Activated naive CD4-positive, alpha-beta T cell treated with anti-CD3 and anti-CD28 coated beads, Interleukin-2, amount 50 U/mL, for 24 hours (primary cell): Measurements from ENCODE around the gene INPP5B.

ENCODE experiments used
- H3K27ac Mint-ChIP-seq: one replicate; pipeline ENCODE4 v1.8.0; 2021; ENCODE audit warnings: mild to moderate bottlenecking, mixed read lengths
- H3K27me3 Mint-ChIP-seq: one replicate; pipeline ENCODE4 v1.8.0; 2021; ENCODE audit warnings: mixed read lengths
- H3K36me3 Mint-ChIP-seq: one replicate; pipeline ENCODE4 v1.8.0; 2021; ENCODE audit warnings: mixed read lengths
- H3K4me1 Mint-ChIP-seq: one replicate; pipeline ENCODE4 v1.8.0; 2021; ENCODE audit warnings: mixed read lengths
- H3K4me3 Mint-ChIP-seq: one replicate; pipeline ENCODE4 v1.8.0; 2021; ENCODE audit warnings: mild to moderate bottlenecking, mixed read lengths
- H3K9me3 Mint-ChIP-seq: one replicate; pipeline ENCODE4 v1.8.0; 2021; ENCODE audit warnings: mixed read lengths

The INPP5B gene

DNA sequence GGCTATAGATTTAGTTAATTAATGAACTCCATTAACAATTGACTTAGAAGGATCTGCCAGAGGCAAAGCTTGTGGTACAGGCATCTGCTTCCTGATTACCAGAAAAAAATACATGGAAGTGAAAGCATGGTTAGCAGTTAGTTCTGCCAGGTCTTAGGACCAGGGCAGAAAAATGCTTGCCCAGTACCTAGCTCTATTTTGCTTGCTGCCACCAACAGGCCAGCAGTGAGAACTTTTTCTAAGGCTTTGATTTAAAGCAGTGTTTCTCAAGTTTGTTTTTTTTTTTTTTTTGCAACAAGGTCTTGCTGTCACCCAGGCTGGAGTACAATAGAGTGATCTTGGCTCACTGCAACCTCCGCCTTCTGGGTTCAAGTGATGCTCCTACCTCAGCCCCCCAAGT is 71.0 kb downstream of the INPP5B start:
- Mint-ChIP-seq H3K4me1 (no peaks in the 10 kb centered on the region), H3K36me3 (peaks cover 13% of the 10 kb centered on the region), H3K9me3 (no peaks in the 10 kb centered on the region), H3K4me3 (no peak overlapping the region), H3K27me3 (no peaks in the 10 kb centered on the region), H3K27ac (no peak overlapping the region)

GRCh38 chr1:37872692-37873091 is 74.2 kb downstream of the INPP5B start:
- Mint-ChIP-seq H3K9me3 (no peaks in the 10 kb centered on the region), H3K36me3 (peaks cover 14% of the 10 kb centered on the region), H3K27me3 (no peaks in the 10 kb centered on the region), H3K27ac (peak overlapping the region; percentile 59), H3K4me1 (no peaks in the 10 kb centered on the region), H3K4me3 (no peak overlapping the region)

DNA sequence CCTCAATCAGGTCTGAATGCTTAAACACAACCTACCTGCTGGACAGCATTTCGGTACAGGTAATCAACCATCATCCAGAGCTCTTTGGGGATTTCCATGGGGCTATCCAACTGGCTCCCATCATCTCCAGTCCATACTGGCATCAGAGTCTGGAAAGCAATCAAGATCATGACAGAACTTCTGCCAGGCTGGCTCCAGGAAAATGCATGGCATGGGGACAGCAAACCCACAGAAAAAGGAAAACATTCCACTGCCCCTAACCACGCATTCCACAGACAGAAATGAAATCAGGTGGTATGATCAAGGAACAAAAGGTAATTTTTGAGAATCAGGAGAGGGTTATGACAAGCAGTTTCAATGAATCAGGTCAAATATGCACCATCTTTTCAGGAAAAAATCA is 78.4 kb downstream of the INPP5B start:
- Mint-ChIP-seq H3K27ac (no peak overlapping the region), H3K9me3 (no peaks in the 10 kb centered on the region), H3K4me1 (peaks cover 6% of the 10 kb centered on the region), H3K27me3 (no peaks in the 10 kb centered on the region), H3K36me3 (peaks cover 13% of the 10 kb centered on the region), H3K4me3 (no peak overlapping the region)

DNA sequence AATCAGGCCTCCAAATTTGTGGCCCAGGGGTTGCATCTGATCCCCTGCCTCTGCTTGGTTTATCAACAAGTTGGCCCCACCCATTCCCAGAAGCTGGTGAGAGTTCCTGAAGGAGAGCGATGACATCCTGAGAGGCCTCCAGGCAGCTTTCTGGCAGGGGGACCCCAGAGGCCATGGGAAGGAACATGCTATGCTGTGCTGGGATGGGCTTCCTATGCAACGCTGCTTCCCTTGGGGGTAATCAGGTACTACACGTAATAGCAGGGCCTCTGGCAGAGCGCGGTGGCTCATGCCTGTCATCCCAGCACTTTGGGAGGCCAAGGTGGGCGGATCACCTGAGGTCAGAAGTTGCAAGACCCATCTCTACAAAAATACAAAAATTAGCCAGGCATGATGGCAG is 79.1 kb downstream of the INPP5B start:
- Mint-ChIP-seq H3K9me3 (no peaks in the 10 kb centered on the region), H3K27ac (no peak overlapping the region), H3K36me3 (peaks cover 9% of the 10 kb centered on the region)

GRCh38 chr1:37866491-37866890 is 80.4 kb downstream of the INPP5B start:
- no peaks in the 10 kb centered on the region for H3K9me3 Mint-ChIP-seq
- H3K36me3 Mint-ChIP-seq: peaks cover 9% of the 10 kb centered on the region
- H3K27me3 Mint-ChIP-seq: no peaks in the 10 kb centered on the region
- peak overlapping the region; percentile 84 for H3K27ac Mint-ChIP-seq
- no peak overlapping the region for H3K4me3 Mint-ChIP-seq
- peaks cover 6% of the 10 kb centered on the region for H3K4me1 Mint-ChIP-seq

More for the DNA sequence above, 79.1 kb downstream of the INPP5B start:
- H3K27me3 Mint-ChIP-seq: no peaks in the 10 kb centered on the region
- H3K4me3 Mint-ChIP-seq: no peak overlapping the region
- peaks cover 6% of the 10 kb centered on the region for H3K4me1 Mint-ChIP-seq

- no peaks in the 10 kb centered on the region for H3K27me3 Mint-ChIP-seq
- no peaks in the 10 kb centered on the region for H3K9me3 Mint-ChIP-seq
- H3K4me3 Mint-ChIP-seq: no peak overlapping the region
- H3K36me3 Mint-ChIP-seq: peaks cover 9% of the 10 kb centered on the region
- peak overlapping the region; percentile 92 for H3K27ac Mint-ChIP-seq
- peaks cover 6% of the 10 kb centered on the region for H3K4me1 Mint-ChIP-seq
These were observed 81.3 kb downstream of the INPP5B start for GRCh38 chr1:37865348-37866120.

DNA sequence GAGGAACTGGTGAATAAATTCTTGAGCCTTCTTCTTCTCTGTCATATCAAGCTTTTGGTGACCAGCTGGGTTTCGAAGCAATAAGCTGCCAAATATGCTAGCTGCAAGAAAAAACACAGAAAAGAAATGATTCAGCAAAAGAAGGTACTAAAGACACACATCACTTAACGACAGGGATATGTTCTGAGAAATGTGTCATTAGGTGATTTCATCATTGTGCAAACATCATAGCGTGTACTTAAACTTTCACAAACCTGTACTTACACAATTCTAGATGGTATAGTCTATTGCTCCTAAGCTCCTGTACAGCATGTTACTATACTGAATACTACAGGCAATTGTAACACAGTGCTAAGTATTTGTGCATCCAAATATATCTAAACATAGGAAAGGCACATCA is 84.5 kb downstream of the INPP5B start:
- Mint-ChIP-seq H3K4me1 (peaks cover 23% of the 10 kb centered on the region), H3K4me3 (no peak overlapping the region), H3K36me3 (peaks cover 9% of the 10 kb centered on the region)

DNA sequence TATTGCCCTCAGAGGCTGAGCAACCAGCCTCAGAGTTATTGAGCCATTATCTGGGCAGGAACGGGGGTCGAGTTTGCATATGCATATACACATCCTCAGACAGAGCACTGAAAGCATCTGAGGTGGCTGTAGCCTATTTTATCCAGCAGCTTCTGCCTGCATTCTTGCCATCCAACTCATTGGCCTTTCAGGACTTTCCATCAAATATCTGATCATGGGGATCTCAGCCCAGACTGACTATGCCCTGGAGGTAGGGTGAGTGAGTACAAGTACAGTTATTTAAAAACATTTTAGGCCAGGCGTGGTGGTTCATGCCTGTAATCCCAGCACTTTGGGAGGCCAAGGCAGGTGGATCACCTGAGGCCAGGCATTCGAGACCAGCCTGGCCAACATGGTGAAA is 85.7 kb downstream of the INPP5B start:
- H3K27me3 Mint-ChIP-seq: no peaks in the 10 kb centered on the region
- H3K36me3 Mint-ChIP-seq: peaks cover 9% of the 10 kb centered on the region
- H3K9me3 Mint-ChIP-seq: no peaks in the 10 kb centered on the region
- peak overlapping the region; percentile 30 for H3K27ac Mint-ChIP-seq
- H3K4me1 Mint-ChIP-seq: peaks cover 32% of the 10 kb centered on the region
- H3K4me3 Mint-ChIP-seq: no peak overlapping the region

More for the DNA sequence above, 84.5 kb downstream of the INPP5B start:
- Mint-ChIP-seq H3K9me3 (no peaks in the 10 kb centered on the region), H3K27ac (peak overlapping the region; percentile 35), H3K27me3 (no peaks in the 10 kb centered on the region)

DNA sequence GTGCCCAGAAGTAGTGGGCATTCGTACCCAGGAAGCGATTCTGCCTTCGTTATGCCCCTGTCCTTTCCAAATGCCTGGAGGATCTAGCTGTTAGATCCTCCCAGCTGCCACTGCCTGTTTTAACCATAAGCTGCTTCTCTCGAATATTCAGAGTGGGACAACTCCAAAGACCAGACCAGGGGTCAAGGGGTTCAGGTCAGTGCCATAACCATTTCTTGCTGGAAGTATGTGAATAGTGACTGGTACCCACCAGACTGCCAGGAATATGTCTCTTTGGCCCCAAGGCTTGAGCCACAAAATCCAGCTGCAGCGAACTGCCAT is 86.5 kb downstream of the INPP5B start:
- Mint-ChIP-seq H3K9me3 (no peaks in the 10 kb centered on the region), H3K4me3 (peak overlapping the region; percentile 97), H3K36me3 (peaks cover 8% of the 10 kb centered on the region), H3K4me1 (peaks cover 31% of the 10 kb centered on the region), H3K27ac (peak overlapping the region; percentile 98), H3K27me3 (no peaks in the 10 kb centered on the region)

- Mint-ChIP-seq H3K9me3 (no peaks in the 10 kb centered on the region), H3K4me3 (peak within 1 kb of the TSS; percentile 97), H3K4me1 (peaks cover 34% of the 10 kb centered on the region), H3K27ac (peak within 1 kb of the TSS; percentile 98), H3K27me3 (no peaks in the 10 kb centered on the region), H3K36me3 (peaks cover 10% of the 10 kb centered on the region)
These were observed 87.1 kb downstream of the INPP5B start, which contains the start of gene MTF1 for GRCh38 chr1:37859507-37860345. Gene MTF1, minus strand, starts transcription at chr1:37859592. Its CDS starts 1,934 bp downstream, at chr1:37857658.

GRCh38 chr1:37858931-37859506 is 87.8 kb downstream of the INPP5B start:
- peaks cover 40% of the 10 kb centered on the region for H3K4me1 Mint-ChIP-seq
- H3K27me3 Mint-ChIP-seq: no peaks in the 10 kb centered on the region
- H3K9me3 Mint-ChIP-seq: no peaks in the 10 kb centered on the region
- H3K4me3 Mint-ChIP-seq: peak overlapping the region; percentile 97
- H3K36me3 Mint-ChIP-seq: peaks cover 12% of the 10 kb centered on the region
- H3K27ac Mint-ChIP-seq: peak overlapping the region; percentile 98

- peaks cover 50% of the 10 kb centered on the region for H3K4me1 Mint-ChIP-seq
- H3K27me3 Mint-ChIP-seq: no peaks in the 10 kb centered on the region
- no peak overlapping the region for H3K4me3 Mint-ChIP-seq
- no peaks in the 10 kb centered on the region for H3K9me3 Mint-ChIP-seq
- H3K36me3 Mint-ChIP-seq: peaks cover 14% of the 10 kb centered on the region
- H3K27ac Mint-ChIP-seq: no peak overlapping the region
These were observed 92.4 kb downstream of the INPP5B start for GRCh38 chr1:37854406-37854805.

- H3K27me3 Mint-ChIP-seq: no peaks in the 10 kb centered on the region
- peak overlapping the region; percentile 12 for H3K4me3 Mint-ChIP-seq
- no peaks in the 10 kb centered on the region for H3K9me3 Mint-ChIP-seq
- no peak overlapping the region for H3K27ac Mint-ChIP-seq
- H3K4me1 Mint-ChIP-seq: peaks cover 53% of the 10 kb centered on the region
- H3K36me3 Mint-ChIP-seq: peaks cover 14% of the 10 kb centered on the region
These were observed 93.7 kb downstream of the INPP5B start for GRCh38 chr1:37853157-37853556.

DNA sequence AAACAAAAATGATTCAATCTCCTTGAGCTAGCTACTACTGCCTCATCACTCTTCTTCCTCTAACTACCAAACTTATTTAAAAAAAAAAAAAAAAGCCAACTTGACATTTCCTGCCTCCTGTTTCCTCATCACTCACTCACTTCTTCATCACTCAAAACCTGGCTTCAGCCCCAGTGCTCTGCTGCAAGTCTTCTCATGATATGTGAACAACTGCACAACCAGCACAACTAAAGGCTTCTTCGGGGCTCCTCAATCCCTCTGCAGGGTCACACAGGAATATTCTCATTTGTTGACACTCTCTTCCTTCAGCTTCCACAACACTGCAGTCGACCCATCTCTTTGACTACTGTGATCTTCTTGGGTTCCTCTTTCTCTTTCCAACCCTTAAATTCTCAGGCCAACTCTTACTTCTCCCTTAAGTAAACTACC is 95.1 kb downstream of the INPP5B start:
- no peak overlapping the region for H3K4me3 Mint-ChIP-seq
- H3K27ac Mint-ChIP-seq: no peak overlapping the region
- peaks cover 8% of the 10 kb centered on the region for H3K36me3 Mint-ChIP-seq
- H3K27me3 Mint-ChIP-seq: no peaks in the 10 kb centered on the region
- peaks cover 48% of the 10 kb centered on the region for H3K4me1 Mint-ChIP-seq
- H3K9me3 Mint-ChIP-seq: no peaks in the 10 kb centered on the region

- peaks cover 51% of the 10 kb centered on the region for H3K4me1 Mint-ChIP-seq
- no peak overlapping the region for H3K27ac Mint-ChIP-seq
- no peaks in the 10 kb centered on the region for H3K9me3 Mint-ChIP-seq
- H3K36me3 Mint-ChIP-seq: peaks cover 8% of the 10 kb centered on the region
- H3K4me3 Mint-ChIP-seq: no peak overlapping the region
- H3K27me3 Mint-ChIP-seq: no peaks in the 10 kb centered on the region
These were observed 95.6 kb downstream of the INPP5B start for GRCh38 chr1:37851262-37851661.
